Stimulated activated CD8-positive, alpha-beta memory T cell treated with anti-CD3 and anti-CD28 coated beads, Interleukin-7, amount 100 ng/mL, for 24 hours (primary cell): ENCODE data around the gene SMIM12.

Experiments
- DNase-seq: peaks from one replicate; pipeline ENCODE4 v3.0.0-alpha.2; 2020; ENCODE audit warnings: low read depth

The SMIM12 gene

DNA sequence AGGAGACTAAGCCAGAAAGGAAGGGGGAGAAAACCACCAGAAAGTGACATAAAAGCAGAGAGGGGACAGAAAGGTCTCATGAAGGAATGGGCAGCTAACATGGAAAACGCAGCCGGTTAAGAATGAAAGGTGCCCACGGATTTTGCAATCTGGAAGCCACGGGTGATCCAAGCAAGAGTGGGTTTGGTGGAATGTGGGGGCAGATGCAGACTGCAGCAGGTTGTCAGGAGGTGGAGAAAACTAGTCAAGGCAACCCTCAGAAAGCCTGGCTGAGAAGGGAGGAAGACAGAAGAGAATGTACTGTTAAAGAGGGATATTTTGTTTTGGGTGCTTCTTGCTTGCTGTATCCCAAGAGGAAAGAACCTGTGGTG, 12.6 kb upstream of the SMIM12 start:
- DNase-seq, result no peak

GRCh38 chr1:34871443-34872132, 12.0 kb upstream of the SMIM12 start:
- no peak for DNase-seq

- no peak for DNase-seq
Observed at GRCh38 chr1:34870395-34870794, 10.8 kb upstream of the SMIM12 start.

- no peak for DNase-seq
Observed at GRCh38 chr1:34869760-34870159, 10.2 kb upstream of the SMIM12 start.

DNA sequence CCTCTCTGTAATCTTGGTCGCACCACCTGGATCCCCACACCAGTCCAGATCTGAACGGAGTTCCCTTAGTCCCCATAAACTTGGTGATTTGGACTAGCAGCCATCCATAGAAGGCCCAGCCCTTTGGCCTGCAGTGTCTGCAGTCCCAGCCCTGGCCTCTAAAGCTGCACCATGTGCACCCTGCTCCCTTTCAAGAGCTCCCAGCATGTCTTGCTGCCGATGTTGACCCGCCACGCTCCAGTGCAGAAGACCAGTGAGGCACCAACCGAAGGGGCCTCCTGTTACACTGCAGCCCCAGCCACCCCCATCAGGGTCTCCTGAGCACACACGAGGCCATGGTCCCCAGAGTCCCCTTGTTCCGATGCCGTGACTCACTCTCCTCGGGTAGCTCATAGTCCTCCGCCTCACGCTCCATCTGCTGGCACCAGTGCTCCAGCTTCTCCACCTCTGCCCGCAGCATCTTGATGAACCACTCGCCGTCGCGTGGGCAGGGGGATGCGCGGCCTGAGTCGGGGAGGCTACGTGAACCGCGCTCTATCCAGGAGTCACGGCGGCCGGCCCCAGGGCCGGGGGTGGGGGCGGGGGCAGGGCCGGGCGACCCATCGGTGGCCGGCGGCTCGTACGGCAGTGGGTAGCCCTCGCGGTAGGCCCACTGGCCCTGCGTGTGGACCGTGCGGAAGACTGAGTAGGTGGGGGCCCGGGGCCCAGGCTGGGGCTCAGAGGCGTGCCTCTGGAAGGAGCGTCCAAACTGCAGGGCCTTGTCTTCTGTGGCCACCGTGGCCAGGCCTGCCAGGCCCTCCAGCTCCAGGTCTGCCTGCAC, 8.9 kb upstream of the SMIM12 start:
- DNase-seq, result no peak

- no peak for DNase-seq
Observed at GRCh38 chr1:34867415-34867814, 7.9 kb upstream of the SMIM12 start.

DNA sequence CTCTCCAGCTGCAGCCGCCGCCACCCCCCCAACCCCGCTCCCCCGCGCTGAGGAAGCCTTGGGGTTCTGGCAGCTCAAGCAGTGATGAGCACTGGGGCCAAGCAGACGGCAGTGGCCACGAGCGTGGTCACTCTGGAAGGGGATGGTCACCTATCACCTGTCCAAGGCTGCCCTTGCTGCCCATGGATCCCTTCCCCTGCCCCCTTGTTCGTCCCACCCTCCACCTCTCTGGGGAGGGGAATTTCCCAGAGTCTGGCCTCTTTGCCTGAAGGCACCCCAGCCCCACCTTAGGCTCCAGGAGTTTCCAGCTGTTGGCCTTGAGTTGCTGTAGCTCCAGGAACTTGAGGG, 7.2 kb upstream of the SMIM12 start:
- no peak for DNase-seq

- peak; percentile 91 for DNase-seq
Observed at GRCh38 chr1:34865981-34866761, 6.6 kb upstream of the SMIM12 start.

- DNase-seq, result no peak
Observed at GRCh38 chr1:34865573-34865972, 6.0 kb upstream of the SMIM12 start.

- no peak for DNase-seq
Observed at GRCh38 chr1:34864759-34865158, 5.2 kb upstream of the SMIM12 start.

DNA sequence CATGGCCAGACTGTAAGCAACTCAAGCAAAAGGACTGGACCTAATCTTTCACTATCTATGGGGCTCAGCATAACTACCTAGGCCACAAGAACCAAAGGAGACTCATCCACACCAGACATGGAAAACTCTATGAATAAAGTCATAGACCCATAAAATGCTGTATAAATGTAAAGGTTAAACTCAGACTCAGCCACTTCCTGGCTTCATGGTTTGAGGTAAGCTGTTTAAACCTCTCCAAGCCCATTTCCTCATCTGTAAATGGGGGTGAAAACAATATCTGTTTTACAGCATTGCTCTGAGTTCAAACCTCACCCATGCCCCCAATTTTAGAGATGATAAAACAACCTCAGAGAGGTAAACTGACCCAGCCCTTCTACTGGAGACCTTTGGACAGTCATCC, 4.0 kb upstream of the SMIM12 start:
- DNase-seq, result no peak

- no peak for DNase-seq
Observed at GRCh38 chr1:34858901-34859445, 576 bp downstream of the SMIM12 start.

DNA sequence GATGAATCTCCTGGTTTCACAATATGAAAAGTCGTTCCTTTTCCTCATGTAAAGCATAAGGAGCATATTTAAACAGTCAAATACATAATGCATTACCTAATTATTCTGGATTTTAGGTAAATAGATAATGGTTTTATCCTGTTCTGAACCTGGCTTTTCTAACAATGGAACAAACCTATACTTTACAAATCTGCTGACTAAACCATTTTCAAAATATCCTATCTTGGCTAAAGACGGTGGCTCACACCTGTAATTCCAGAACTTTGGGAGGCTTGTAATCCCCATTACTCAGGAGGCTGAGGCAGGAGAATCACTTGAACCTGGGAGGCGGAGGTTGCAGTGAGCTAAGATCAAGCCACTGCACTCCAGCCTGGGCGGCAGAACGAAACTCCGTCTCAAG, 2.9 kb downstream of the SMIM12 start:
- DNase-seq, result no peak

- peak; percentile 74 for DNase-seq
Observed at GRCh38 chr1:34852677-34853217, 6.8 kb downstream of the SMIM12 start.

GRCh38 chr1:34851431-34852105, 8.0 kb downstream of the SMIM12 start:
- no peak for DNase-seq

DNA sequence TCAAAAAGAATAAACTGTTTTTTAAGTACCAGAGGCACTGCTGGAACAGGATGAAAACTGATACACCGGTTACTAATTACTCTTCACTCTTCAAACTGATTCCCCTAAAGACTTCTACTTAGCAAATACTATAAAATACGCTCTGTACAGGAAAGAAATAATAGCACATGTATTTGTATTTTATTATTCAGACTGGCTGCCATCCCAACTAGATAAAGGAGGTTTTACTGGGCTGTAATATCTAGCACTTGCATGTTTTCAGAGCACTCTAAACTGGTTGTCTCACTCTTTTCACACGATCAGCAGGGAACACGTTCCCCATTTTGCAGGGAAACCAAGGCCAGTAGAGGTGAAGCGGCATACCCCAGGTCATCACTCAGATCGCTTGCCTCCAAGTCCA, 9.2 kb downstream of the SMIM12 start:
- DNase-seq, result no peak

DNA sequence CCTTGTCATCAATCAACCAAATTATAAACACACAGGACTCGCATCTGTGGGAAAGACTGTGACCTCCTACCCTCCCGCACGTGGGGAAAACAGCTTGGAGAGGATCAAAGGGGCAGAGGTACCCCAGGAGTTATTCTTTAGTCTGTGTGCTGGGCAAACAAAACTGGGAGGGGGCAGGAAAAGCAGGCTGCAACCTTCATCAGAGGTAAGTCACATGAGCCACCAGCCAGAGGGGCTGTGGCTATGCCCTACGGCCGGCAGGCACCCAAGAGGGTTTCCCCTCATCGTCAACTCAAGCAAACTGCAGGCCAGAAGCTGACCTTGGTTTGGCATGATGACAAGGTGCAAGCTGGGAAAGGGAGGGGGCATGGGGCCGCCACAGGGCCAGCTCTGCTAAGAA, 12.5 kb downstream of the SMIM12 start:
- DNase-seq, result no peak

GRCh38 chr1:34846265-34846664, 13.3 kb downstream of the SMIM12 start:
- no peak for DNase-seq

GRCh38 chr1:34845131-34845901, 14.2 kb downstream of the SMIM12 start:
- no peak for DNase-seq

DNA sequence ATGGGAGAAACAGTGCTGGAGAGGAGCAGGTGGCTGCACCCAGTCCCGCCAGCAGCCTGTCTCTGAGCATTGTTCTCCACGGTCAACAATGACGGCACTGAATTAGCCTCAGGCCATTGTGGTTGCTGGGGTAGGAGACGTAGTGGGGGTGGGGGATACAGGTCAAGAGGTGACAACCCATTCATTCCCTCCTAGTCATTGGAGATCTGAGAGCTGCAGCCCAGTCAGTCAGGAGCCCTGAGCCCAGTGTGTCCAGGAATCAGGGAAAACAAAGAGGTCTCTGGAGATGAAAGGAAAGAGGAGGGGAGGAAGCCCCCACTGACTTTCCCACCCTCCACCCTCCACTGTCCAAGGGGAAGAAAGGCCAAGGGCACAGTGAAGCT, 15.3 kb downstream of the SMIM12 start:
- no peak for DNase-seq
